ENCODE results near the gene LDLRAD3.

The LDLRAD3 gene

GRCh38 chr11:35978183-35978582 is 34.3 kb downstream of the LDLRAD3 start:
- DNase-seq (ENCODE audit: extremely low read depth, insufficient read length) = no peak
- no peak for TF ChIP-seq CTCF (IDR thresholded peaks at IDR 0.05; ENCODE audit: insufficient read depth, low read length, poor library complexity, severe bottlenecking)
- Histone ChIP-seq H3K4me3 (replicated peaks; ENCODE audit: low read depth, low read length) (no peak overlapping the region), H3K27me3 (replicated peaks; ENCODE audit: control insufficient read depth, insufficient read depth, low read length) (no peaks in the 10 kb centered on the region), H3K36me3 (ENCODE audit: control insufficient read depth, insufficient read depth, low read length) (no peaks in the 10 kb centered on the region)

- Histone ChIP-seq H3K4me3 (replicated peaks; ENCODE audit: low read depth, low read length) (no peak overlapping the region), H3K36me3 (ENCODE audit: control insufficient read depth, insufficient read depth, low read length) (no peaks in the 10 kb centered on the region), H3K27me3 (replicated peaks; ENCODE audit: control insufficient read depth, insufficient read depth, low read length) (no peaks in the 10 kb centered on the region)
- TF ChIP-seq CTCF (IDR thresholded peaks at IDR 0.05; ENCODE audit: insufficient read depth, low read length, poor library complexity, severe bottlenecking) = no peak
- no peak for DNase-seq (ENCODE audit: extremely low read depth, insufficient read length)
These were observed 35.0 kb downstream of the LDLRAD3 start for GRCh38 chr11:35978891-35979290.

- no peak for TF ChIP-seq CTCF (IDR thresholded peaks at IDR 0.05; ENCODE audit: insufficient read depth, low read length, poor library complexity, severe bottlenecking)
- Histone ChIP-seq H3K4me3 (replicated peaks; ENCODE audit: low read depth, low read length) (no peak overlapping the region), H3K36me3 (ENCODE audit: control insufficient read depth, insufficient read depth, low read length) (no peaks in the 10 kb centered on the region), H3K27me3 (replicated peaks; ENCODE audit: control insufficient read depth, insufficient read depth, low read length) (no peaks in the 10 kb centered on the region)
- DNase-seq (ENCODE audit: extremely low read depth, insufficient read length) = peak; percentile 34
These were observed 37.0 kb downstream of the LDLRAD3 start for GRCh38 chr11:35980686-35981390.

- Histone ChIP-seq H3K36me3 (ENCODE audit: control insufficient read depth, insufficient read depth, low read length) (no peaks in the 10 kb centered on the region), H3K4me3 (replicated peaks; ENCODE audit: low read depth, low read length) (no peak overlapping the region), H3K27me3 (replicated peaks; ENCODE audit: control insufficient read depth, insufficient read depth, low read length) (no peaks in the 10 kb centered on the region)
- no peak for TF ChIP-seq CTCF (IDR thresholded peaks at IDR 0.05; ENCODE audit: insufficient read depth, low read length, poor library complexity, severe bottlenecking)
- DNase-seq (ENCODE audit: extremely low read depth, insufficient read length) = no peak
These were observed 37.7 kb downstream of the LDLRAD3 start for GRCh38 chr11:35981581-35981980.

GRCh38 chr11:35982061-35982460 is 38.2 kb downstream of the LDLRAD3 start:
- H3K4me3 ChIP-seq (replicated peaks; ENCODE audit: low read depth, low read length) = no peak overlapping the region
- no peaks in the 10 kb centered on the region for H3K27me3 ChIP-seq (replicated peaks; ENCODE audit: control insufficient read depth, insufficient read depth, low read length)
- DNase-seq (ENCODE audit: extremely low read depth, insufficient read length) = no peak
- TF ChIP-seq CTCF (IDR thresholded peaks at IDR 0.05; ENCODE audit: insufficient read depth, low read length, poor library complexity, severe bottlenecking) = no peak
- no peaks in the 10 kb centered on the region for H3K36me3 ChIP-seq (ENCODE audit: control insufficient read depth, insufficient read depth, low read length)

- TF ChIP-seq CTCF (IDR thresholded peaks at IDR 0.05; ENCODE audit: insufficient read depth, low read length, poor library complexity, severe bottlenecking) = no peak
- DNase-seq (ENCODE audit: extremely low read depth, insufficient read length) = no peak
- Histone ChIP-seq H3K27me3 (replicated peaks; ENCODE audit: control insufficient read depth, insufficient read depth, low read length) (no peaks in the 10 kb centered on the region), H3K4me3 (replicated peaks; ENCODE audit: low read depth, low read length) (no peak overlapping the region), H3K36me3 (ENCODE audit: control insufficient read depth, insufficient read depth, low read length) (no peaks in the 10 kb centered on the region)
These were observed 40.1 kb downstream of the LDLRAD3 start for GRCh38 chr11:35983981-35984380.

Data from GM06990 (cell line).